ENCODE data around the gene UBQLN2.

- TF ChIP-seq CTCF (IDR thresholded peaks at IDR 0.05 in 8 of 11, conservative IDR thresholded peaks at IDR 0.05 in 3 of 11) = no peak
- no peak for TF ChIP-seq POLR2A (IDR thresholded peaks at IDR 0.05)
- no peak for TF ChIP-seq POLR2AphosphoS5 (IDR thresholded peaks at IDR 0.05)
These were observed 12.8 kb upstream of the UBQLN2 start for GRCh38 chrX:56550667-56551066.

All from spleen (tissue), 7 donors.